HG03025 (cell line): ENCODE measurements around the gene URI1.
"Not testable (repeated sequence)": the region's sequence is repeated elsewhere in the genome, so short reads cannot be mapped to it uniquely, and the experiment has no call there.

Source experiments
- ATAC-seq: cut with Tn5 transposase; IDR thresholded peaks from one replicate; pipeline ENCODE4 v1.9.1; 2021; ENCODE audit warnings: mild to moderate bottlenecking, moderate library complexity; ENCODE audit not compliant: unreplicated experiment, low FRiP score

The URI1 gene

GRCh38 chr19:30011051-30011578 lies 69.1 kb downstream of the URI1 start:
- no peak for ATAC-seq

DNA sequence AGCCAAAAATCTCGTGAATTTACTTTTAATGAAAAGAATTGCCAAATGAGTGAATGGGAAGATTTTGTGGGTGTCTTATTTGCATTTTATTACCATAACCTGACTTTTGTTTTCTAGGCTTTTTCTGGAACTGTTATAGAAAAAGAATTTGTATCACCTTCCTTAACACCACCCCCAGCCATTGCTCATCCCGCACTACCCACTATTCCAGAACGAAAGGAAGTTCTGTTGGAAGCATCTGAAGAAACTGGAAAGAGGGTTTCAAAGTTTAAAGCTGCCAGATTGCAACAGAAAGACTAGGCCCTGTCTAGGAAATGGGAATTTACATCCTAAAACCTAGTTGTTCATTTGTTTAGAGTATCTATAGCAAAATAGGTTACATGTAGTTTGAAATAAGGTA lies 72.7 kb downstream of the URI1 start:
- no peak for ATAC-seq

GRCh38 chr19:30017172-30017571 lies 75.1 kb downstream of the URI1 start:
- ATAC-seq = no peak

- no peak for ATAC-seq
Measured at GRCh38 chr19:30020189-30020588, 78.2 kb downstream of the URI1 start.

DNA sequence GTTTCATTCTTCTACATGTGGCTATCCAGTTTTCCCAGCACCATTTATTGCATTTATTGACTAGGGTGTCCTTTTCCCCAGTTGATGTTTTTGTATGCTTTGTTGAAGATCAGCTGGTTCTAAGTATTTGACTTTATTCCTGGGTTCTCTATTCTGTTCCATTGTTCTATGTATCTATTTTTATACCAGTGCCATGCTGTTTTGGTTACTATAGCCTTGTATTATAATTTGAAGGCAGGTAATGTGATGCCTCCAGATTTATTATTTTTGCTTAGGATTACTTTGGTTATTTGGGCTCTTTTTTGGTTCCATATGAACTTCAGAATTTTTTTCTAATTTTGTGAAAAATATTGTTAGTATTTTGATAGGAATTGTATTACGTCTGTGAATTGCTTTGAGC lies 80.6 kb downstream of the URI1 start:
- no peak for ATAC-seq

DNA sequence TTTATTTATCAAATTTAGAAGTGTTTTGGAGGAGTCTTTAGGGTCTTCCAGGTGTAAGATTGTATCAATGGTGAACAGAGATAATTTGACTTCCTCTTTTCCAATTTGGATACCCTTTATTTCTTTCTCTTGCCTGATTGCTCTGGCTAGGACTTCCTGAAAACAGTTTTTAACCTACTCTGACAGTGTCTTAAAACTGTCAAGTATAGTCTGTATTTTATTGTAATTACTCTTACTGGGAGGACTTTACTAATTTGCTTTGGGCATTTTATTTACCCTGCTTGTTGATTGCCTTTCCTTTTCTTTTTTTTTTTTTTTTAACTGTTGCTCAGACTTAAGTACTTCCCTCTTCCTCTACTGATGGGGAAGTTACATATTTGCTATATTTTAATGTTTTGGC lies 81.3 kb downstream of the URI1 start:
- no peak for ATAC-seq

DNA sequence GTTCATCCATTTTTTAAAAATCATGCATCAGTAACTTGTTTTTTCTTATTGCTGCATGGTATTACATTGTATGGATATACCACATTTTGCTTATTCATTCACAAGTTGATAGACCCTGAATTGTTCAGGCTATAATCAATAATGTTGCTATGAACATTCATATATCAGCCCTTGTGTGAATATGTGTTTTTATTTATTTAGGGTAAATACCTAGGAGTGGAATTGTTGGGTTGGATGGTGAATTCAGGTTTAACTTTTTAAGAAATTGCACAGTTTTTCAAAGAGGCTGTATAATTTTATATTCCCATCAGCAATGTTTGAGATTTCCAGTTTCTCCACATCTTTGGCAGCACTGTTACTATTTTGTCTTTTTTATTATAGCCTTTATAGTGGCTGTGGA lies 82.1 kb downstream of the URI1 start:
- no peak for ATAC-seq

GRCh38 chr19:30026933-30027332 lies 84.9 kb downstream of the URI1 start:
- ATAC-seq = no peak

DNA sequence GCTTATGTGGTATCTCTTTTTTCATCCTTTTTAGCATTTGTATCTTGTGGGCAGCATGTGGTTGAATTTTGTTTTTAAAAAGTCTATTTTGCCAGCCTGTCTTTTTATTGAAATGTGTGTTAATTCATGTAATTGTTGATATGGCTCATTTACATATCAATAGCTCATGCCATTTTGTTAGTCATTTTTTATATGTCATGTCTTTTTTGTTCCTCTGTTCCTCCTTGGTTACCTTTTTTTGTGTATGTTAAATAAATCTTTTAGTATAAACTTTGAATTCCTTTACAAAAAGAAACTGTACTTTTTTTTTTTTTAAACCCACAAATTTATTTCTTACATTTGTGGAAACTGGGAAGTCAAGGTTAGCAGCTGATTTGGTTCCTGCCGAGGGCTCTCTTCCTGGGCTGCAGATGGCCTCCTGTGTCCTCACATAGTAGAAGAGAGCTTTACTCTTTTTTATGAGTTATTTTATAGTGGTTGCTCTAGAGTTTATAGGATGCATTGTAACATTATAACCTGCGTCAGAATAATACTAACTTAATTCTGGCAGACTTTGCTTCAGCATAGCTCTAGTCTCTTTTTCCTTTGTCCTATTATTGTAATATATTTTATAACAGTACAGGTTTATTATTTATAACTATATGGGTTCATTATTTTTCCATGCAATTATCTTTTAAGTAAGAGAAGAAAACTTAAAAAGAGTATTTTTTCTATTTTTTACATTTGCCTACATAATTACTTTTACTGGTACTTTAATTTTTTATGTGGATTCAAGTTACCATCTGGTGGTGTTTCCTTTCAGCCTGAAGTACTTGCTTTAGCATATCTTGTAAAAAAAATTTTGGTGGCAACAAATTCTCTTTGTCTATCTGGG lies 86.3 kb downstream of the URI1 start:
- no peak for ATAC-seq

DNA sequence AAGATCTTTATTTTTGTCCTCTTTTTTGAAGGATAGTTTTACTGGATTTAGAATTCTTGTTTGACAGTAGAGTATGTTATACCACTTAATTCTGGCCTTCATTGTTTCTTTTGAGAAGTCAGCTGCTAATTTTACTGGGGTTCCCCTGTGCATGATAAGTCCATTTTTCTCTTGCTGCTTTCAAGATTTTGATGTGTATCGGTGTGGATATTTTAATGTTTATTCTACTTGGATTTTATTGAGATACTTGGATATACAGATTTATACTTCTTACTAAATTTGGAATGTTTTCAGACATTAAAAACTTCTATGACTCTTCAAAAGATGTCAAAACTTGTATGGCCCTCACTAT lies 86.9 kb downstream of the URI1 start:
- no peak for ATAC-seq

- ATAC-seq = no peak
Measured at GRCh38 chr19:30029721-30030510, 87.9 kb downstream of the URI1 start.

- ATAC-seq = no peak
Measured at GRCh38 chr19:30034321-30034720, 92.3 kb downstream of the URI1 start.

DNA sequence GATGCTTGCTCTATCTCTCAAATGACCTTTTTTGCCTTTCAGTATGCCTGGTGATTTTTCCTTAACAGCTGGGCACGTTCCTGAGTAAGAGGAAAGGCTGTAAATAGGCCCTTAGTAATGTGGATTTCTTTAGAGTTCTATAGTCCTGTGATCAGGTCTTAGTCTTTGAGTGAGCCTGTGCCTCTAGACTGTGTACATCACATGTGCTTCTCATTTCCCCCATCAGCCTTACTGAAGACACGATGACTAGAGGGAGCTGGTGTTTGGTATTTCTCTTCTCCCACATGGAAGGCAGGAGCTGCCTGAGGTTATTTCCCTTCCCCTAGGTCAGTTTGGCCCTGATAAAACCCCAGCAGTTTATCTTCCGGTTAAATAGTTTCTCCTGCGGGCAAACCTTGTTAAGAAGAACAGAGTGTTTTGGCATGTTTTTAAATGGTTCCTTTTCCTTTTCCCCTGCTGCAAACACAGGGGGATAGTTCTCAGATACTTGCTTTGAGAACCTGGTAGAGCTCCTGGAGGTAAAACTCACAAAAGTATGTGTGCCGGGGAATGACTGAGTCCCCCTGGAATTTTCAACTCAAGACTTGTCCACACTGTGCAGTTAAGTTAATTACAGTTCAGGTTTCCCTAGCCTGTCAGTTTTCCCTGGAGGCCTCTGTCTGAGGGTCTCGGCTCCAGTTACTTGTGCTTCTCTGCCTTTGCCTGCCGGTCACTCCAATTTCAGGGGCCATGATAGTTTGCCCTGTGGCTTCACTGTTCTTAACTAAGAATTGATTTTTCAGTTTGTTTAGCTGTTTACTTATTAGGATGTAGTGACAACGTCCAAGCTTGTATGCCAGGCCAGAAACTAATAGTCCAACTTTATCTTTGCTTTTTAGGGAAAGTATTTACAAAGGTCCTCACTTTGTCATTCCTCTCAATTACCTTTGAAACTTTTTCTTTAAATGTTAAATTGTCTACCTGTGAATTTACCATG lies 94.4 kb downstream of the URI1 start:
- no peak for ATAC-seq

DNA sequence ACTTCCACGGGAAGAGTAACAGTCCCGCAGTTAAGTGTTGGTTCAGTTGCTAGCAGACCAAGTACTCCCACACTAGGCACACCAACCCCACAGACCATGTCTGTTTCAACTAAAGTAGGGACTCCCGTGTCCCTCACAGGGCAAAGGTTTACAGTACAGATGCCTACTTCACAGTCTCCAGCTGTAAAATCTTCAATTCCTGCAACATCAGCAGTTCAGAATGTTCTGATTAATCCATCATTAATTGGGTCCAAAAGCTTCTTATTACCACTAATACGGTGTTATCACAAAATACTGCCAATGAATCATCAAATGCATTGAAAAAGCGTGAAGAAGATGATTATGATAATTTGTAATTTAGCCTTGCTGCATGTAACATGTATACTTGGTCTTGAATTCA lies 95.8 kb downstream of the URI1 start:
- no peak for ATAC-seq

DNA sequence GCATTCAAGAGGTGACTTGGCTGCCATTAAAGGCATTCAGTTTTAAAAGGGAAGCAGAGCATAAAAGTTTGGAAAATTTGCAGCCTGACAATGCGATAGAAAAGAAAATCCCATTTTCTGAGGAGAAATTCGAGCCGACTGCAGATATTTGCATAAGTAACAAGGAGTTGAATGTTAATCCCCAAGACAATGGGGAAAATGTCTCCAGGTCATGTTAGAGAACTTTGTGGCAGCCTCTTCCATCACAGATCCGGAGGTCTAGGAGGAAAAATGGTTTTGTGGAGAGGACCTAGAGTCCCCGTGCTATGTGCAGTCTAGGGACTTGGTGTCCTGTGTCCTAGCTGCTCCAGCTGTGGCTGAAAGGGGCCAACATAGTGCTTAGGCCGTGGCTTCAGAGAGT lies 99.9 kb downstream of the URI1 start:
- ATAC-seq = not testable (repeated sequence)

DNA sequence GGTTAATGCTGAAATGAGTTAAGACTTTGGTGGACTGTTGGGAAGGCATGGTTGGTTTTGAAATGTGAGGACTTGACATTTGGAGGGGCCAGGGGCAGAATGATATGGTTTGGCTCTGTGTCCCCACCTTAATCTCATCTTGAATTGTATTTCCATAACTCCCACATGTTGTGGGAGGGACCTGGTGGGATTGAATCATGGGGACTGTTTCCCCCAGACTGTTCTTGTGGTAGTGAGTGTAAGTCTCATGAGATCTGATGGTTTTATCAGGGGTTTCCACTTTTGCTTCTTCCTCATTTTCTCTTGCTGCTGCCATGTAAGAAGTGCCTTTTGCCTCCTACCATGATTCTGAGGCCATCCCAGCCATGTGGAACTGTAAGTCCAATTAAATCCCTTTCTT lies 101.0 kb downstream of the URI1 start:
- ATAC-seq = not testable (repeated sequence)

- no peak for ATAC-seq
Measured at GRCh38 chr19:30044273-30045248, 102.5 kb downstream of the URI1 start.

- no peak for ATAC-seq
Measured at GRCh38 chr19:30046522-30046921, 104.5 kb downstream of the URI1 start.

DNA sequence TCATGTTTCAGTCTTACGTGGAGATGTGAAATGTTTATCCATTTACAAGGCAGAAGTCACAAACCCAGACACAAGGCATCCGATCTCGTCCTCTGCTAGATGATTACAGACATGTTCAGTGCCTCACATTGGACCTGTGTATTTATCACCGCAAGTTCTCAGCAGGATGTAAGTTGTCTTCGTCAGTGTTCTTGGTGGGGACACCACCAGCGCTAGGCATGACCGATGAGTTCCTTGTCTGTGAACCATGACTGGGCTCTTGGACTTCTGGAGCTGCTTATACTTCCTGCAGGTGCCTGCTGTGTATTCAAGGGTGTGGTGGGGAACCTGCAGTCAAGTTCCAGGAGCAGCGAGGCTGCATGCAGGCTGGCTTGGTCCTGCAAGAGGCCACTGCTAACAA lies 105.4 kb downstream of the URI1 start:
- ATAC-seq = no peak
